IPS DF 4.7 (cell line): ENCODE measurements around the gene LYVE1.
A peak's percentile ranks its signal among the peaks of the same experiment; 100 is the strongest.
"Not testable (repeated sequence)": the region's sequence is repeated elsewhere in the genome, so short reads cannot be mapped to it uniquely, and the experiment has no call there.

ENCODE experiments used
- DNase-seq: peaks from one replicate; pipeline ENCODE4 v3.0.0-alpha.2; 2013; ENCODE audit warnings: low spot score; ENCODE audit errors: extremely low read depth

LYVE1 gene

DNA sequence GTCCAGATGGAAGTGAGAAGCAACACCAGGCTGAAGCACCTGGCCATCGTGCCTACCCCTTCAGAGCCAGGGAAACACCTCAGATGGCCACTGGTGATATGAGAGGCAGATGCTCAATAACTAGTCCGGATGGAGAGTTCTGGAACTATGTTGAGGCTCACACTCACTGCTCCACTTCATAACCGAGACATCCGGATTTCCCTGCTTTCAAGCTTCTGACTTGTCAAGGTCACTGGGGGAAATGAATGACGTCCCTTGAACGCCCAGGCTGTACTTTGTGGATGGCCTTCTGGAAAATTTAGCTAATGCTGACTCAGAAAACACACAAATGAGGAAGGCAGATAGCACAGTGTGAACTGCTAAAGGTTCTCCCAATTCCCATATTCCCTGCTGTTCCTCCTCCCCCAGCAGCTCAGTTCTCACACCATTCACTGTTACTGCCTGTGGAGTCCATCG is at the start of gene LYVE1:
LYVE1 (minus strand) TSS at position 180 of the 456 bp plus-strand sequence; CDS start at position 47, 133 bp downstream.
- DNase-seq: no peak

GRCh38 chr11:10617551-10617950 is 49.1 kb upstream of the LYVE1 start:
- no peak for DNase-seq

DNA sequence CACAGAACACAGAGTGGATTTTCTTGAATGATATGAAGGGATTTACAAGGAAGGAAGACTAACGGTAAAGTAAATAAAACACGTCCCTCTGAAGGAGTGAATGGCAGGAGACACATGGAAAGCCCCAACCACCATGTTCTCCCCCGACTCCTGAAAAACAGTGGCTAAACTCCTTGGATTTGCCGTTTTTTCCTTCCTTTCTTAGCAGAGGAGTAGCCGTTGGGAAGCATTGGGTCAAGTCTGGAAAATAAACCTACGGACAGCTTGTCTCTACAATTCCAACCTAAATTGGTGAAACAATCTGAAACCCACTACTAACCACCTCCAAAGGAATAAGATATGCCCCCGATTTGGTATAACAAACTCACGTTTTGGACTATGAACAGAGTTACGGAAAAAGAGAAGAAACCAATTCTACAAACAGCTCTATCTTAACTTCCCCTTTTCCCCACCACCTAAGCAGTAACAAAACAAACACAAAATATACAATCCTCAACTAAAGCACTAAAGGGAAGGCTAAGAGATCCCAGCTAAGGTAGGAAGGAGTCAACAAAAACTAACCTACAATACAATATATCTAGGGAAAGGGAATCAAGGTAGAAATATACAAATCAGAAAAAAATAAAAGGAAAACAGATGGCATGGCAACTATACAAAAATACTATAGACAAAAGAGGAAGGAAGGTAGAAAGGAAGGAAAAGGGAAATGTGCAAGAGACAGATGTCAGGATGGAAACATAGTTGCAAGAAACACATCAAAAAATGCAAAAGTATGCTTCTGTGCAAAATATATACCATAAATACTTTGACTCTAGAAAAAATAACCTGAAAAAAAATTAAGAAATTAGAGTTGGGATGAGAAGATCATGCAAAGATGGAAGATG is 43.8 kb upstream of the LYVE1 start:
- DNase-seq: no peak

- DNase-seq: no peak
Measured at GRCh38 chr11:10609636-10610035, 41.2 kb upstream of the LYVE1 start.

GRCh38 chr11:10608584-10608983 is 40.1 kb upstream of the LYVE1 start:
- no peak for DNase-seq

- no peak for DNase-seq
Measured at GRCh38 chr11:10607462-10608132, 39.1 kb upstream of the LYVE1 start.

- DNase-seq: no peak
Measured at GRCh38 chr11:10606536-10607208, 38.2 kb upstream of the LYVE1 start.

DNA sequence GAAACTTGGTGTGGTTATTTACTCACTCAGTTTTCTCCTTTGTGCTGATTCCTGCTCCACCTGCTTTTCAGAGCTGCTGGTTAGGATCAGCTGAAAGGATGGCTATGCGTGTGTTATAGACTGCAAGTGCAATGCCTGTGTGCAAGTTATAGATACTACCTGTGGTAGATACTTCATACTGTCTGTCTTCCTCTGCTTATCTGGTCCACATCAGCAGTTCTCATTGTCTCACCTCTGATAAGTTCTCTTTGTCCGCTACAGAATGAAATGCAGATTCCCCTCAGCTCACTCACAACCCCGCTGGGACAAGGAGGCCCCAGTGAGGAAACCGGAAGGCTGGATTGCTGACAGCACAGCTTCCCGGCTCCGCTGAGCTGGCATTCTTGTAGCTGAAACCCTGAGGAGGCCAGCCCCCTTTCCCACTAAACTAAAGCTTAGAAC is 37.5 kb upstream of the LYVE1 start:
- peak; percentile 19 for DNase-seq

- DNase-seq: no peak
Measured at GRCh38 chr11:10604798-10605197, 36.3 kb upstream of the LYVE1 start.

DNA sequence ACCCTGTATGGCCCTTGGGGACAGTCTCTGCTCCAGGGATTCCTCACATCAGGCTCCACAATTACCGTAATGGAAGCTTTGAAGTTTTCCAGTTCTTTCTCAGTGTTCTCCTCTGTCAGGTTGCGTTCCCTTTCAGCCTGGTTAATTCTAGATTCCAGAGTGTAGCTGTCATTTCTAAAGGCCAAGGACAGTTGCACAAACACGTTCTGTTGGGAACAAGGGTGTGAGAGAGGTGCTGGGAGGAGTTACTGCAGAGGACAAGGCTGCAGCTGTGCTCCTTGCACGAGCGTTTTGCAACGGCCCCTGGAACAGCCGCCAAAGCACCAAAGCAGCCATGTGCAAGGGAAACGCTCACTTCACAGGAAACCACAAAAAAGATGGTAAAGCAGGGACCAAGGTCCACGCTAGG is 35.9 kb upstream of the LYVE1 start:
- no peak for DNase-seq

DNA sequence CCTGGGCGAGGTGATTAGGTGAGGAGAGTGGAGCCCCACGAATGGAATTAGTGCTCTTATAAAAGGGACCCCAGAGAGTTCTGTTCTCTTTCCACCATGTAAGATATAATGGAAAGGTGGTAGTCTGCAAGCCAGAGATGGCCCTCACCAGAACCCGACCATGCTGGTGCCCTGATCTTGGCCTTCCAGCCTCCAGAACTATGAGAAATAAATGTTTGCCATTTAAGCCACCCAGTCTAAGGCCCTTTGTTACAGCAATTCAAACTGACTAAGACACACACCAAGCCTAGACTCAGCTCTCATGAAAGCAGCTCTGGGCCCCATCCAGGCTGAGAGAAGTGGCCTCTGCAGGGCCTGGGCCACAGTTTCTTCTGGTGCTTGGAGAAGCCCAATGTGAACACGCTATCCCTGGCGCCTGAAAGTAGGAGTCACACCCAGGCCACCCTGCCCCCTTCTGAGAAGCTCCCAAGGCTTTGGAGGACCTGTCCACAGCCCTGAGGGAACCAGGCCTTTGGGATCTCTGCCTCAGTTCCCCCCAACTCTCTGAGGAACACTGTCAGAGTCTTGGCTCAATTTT is 35.3 kb upstream of the LYVE1 start:
- DNase-seq: no peak

- no peak for DNase-seq
Measured at GRCh38 chr11:10602945-10603344, 34.5 kb upstream of the LYVE1 start.

GRCh38 chr11:10602366-10602765 is 33.9 kb upstream of the LYVE1 start:
- DNase-seq: no peak

- DNase-seq: no peak
Measured at GRCh38 chr11:10601837-10602236, 33.4 kb upstream of the LYVE1 start.

DNA sequence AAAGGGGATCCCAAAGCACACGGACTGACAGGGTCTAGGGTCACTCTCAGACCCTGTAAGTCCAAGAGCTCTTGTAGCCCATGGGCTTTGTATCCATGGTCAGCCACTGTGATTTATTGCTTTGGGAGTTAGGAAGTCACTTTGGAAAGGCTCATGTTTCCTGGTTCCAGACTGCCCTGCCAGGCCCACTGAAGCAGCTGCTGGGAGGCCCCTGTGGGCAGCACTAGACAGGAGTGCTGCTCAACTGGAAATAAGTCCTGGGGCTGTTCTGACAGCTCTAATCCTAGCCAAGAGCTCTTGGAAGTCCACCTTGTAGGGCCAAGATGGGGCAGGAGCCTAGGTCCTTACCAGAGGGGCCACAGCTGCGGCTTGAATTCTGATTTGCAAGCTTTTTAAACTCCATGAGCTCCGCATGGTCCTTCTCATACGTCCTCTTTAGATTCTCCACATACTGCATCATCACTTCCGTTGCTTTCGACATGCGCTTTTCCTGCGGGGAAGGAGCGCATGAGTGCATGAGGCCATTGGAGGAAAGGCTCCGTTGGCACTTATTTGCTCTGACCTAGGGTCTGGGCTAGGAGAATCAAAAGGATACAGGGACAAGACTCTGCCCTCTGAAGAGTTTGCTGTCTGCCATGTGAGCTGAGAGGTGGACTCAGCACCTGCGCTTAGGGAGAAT is 32.2 kb upstream of the LYVE1 start:
- DNase-seq: no peak

- DNase-seq: no peak
Measured at GRCh38 chr11:10599388-10600175, 31.1 kb upstream of the LYVE1 start.

DNA sequence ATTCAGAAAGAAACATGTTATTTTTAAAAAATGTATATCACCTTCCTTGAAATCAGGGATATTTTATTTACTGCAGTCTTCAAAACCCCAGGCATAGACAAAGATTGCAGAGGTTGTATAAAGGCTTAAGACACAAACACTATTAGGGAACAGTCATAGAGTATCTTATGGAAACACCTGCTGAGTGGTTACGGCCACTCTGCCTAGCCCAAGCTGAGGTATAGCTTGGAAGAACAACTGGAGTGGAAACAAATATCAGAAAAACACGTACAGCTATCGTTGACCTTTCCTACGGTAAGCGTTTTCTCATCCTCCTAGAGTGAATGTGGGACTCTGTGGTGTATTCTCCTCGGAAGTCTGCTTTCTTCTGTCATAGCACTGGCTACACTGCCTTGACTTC is 30.4 kb upstream of the LYVE1 start:
- no peak for DNase-seq

DNA sequence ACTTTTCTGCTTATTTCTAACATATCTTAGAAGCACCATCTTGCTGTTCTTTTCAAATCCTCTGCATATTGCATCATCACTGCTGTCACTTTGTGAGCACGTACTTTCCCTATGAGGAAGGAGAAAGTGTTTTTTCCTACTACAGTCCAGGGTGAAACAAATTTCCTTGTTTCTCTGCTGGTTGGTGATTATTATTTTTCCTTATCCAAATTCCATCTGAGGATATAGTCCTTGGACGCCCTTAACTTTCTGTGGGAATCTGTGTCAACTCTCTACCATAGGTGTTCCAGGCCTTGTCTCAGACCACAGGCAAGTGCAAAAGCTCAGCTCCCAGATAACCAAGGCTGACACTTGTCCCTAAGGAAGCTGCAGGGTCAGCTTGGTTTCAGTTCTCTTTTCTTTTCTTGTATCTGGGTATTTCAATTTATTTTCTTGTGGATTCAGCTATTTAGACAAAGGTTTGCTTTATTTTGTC is 29.4 kb upstream of the LYVE1 start:
- DNase-seq: no peak

DNA sequence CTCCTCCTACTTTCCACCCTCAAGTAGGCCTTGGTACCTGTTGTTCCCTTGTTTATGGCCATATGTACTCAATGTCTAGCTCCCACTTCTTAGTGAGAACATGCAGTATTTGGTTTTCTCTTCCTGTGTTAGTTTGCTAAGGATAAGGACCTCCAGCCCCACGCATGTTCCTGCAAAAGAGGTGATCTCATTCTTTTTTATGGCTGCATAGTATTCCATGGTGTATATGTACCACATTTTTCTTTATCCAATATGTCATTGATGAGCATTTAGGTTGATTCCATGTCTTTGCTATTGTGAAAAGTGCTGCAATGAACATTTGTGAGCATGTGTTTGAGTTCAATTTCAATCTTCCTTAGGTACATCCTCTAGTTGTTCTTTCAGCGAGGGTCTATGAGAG is 27.4 kb upstream of the LYVE1 start:
- DNase-seq: not testable (repeated sequence)

DNA sequence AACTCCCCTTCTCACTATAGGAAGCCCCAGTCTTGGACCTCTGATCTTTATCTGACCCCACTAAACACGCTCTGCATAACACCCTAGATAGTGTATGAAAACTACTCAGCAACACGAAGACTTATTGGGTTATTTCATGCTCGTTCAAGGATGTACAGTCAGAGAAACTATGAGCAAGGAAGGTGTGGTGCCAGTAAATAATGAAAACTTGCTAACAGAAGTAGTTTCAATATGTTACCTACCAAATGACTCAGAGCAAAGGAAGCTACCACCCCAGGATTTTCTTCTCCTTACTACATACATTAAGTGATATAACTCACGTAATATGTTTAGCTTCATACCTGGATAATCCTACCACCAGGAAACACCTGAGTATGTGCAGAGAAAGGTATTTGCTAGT is 25.9 kb upstream of the LYVE1 start:
- DNase-seq: no peak
